Superior temporal gyrus (tissue), 1 donor: ENCODE data around the gene CNN3.
A peak's percentile ranks its signal among the peaks of the same experiment; 100 is the strongest.

Experiments used
- DNase-seq: peaks from one replicate; pipeline ENCODE4 v3.0.0-alpha.2; 2016; ENCODE audit errors: extremely low spot score

The CNN3 gene

GRCh38 chr1:94887603-94888171, 39.2 kb downstream of the CNN3 start:
- DNase-seq, result no peak

- DNase-seq, result no peak
Observed at GRCh38 chr1:94887106-94887505, 39.8 kb downstream of the CNN3 start.

- no peak for DNase-seq
Observed at GRCh38 chr1:94886361-94886760, 40.5 kb downstream of the CNN3 start.

- DNase-seq, result no peak
Observed at GRCh38 chr1:94884507-94884906, 42.4 kb downstream of the CNN3 start.

GRCh38 chr1:94884106-94884505, 42.8 kb downstream of the CNN3 start:
- no peak for DNase-seq

GRCh38 chr1:94883691-94884090, 43.2 kb downstream of the CNN3 start:
- DNase-seq, result no peak

- no peak for DNase-seq
Observed at GRCh38 chr1:94878329-94878728, 48.6 kb downstream of the CNN3 start.

- DNase-seq, result no peak
Observed at GRCh38 chr1:94876362-94876761, 50.5 kb downstream of the CNN3 start.

- DNase-seq, result no peak
Observed at GRCh38 chr1:94875794-94876193, 51.1 kb downstream of the CNN3 start.

- no peak for DNase-seq
Observed at GRCh38 chr1:94874423-94874822, 52.5 kb downstream of the CNN3 start.

GRCh38 chr1:94873520-94874351, 53.2 kb downstream of the CNN3 start:
- DNase-seq, result peak; percentile 92

GRCh38 chr1:94872771-94873495, 54.0 kb downstream of the CNN3 start:
- DNase-seq, result no peak

GRCh38 chr1:94871031-94871430, 55.9 kb downstream of the CNN3 start:
- DNase-seq, result no peak

- peak; percentile 50 for DNase-seq
Observed at GRCh38 chr1:94866164-94866807, 60.6 kb downstream of the CNN3 start.

- peak; percentile 67 for DNase-seq
Observed at GRCh38 chr1:94865360-94865759, 61.5 kb downstream of the CNN3 start.

- no peak for DNase-seq
Observed at GRCh38 chr1:94864821-94865220, 62.1 kb downstream of the CNN3 start.

- DNase-seq, result no peak
Observed at GRCh38 chr1:94863919-94864318, 63.0 kb downstream of the CNN3 start.

- DNase-seq, result no peak
Observed at GRCh38 chr1:94863297-94863911, 63.5 kb downstream of the CNN3 start.

GRCh38 chr1:94862718-94863117, 64.2 kb downstream of the CNN3 start:
- DNase-seq, result no peak

- DNase-seq, result no peak
Observed at GRCh38 chr1:94859174-94859573, 67.7 kb downstream of the CNN3 start.

- no peak for DNase-seq
Observed at GRCh38 chr1:94858276-94858675, 68.6 kb downstream of the CNN3 start.

GRCh38 chr1:94856868-94857267, 70.0 kb downstream of the CNN3 start:
- DNase-seq, result no peak
